HCT116 (cell line): ENCODE data around the gene FNDC5. TPM values are rescaled to one million over a fixed set of nuclear protein-coding genes. Genes with fewer than 3 reads are reported as not detected.

Experiments
- ATAC-seq: fragments of 200-7000 bp; cut with Tn5 transposase; 2 replicates; pipeline ENCODE4 v1.9.1; 2020; ENCODE audit warnings: mild to moderate bottlenecking, moderate library complexity
- BruUV-seq: library from RNA; stranded (reverse); fragments of 400-500 nt; replicated peaks from 2 replicates; lab custom pipeline; 2021; lab: Mats Ljungman, UMichigan
- CTCF ChIA-PET: fragments of 300-600 bp; sonication (Branson Sonifier 250); formaldehyde crosslinking; loops from one replicate; lab custom pipeline; 2021; ENCODE audit warnings: antibody characterized with exemption; lab: Charles Lee
- POLR2A ChIA-PET: fragments of 300-600, 350-600 bp; sonication (Branson Sonifier 250); formaldehyde crosslinking; loops from one replicate; lab custom pipeline; 2021; ENCODE audit warnings: antibody characterized with exemption; lab: Charles Lee
- RAD21 ChIA-PET, 2 experiments: fragments of 300-600 bp; sonication (Branson Sonifier 250); formaldehyde crosslinking; loops; one replicate each; lab custom pipeline; 2023; ENCODE audit warnings: low total read pairs in 2 of 2; ENCODE audit not compliant: uncharacterized antibody in 2 of 2, unreplicated experiment in 2 of 2, low non-redundant PET in 1 of 2; lab: Charles Lee
- DNase-seq: peaks from one replicate; pipeline ENCODE4 v3.0.0-alpha.2; 2010; ENCODE audit warnings: low read depth, low spot score
- H2AFZ ChIP-seq: fragments of 200-600 bp; shearing (Covaris generic), sonication (generic); 2 replicates; pipeline ENCODE4 v1.6.1; 2017; ENCODE audit warnings: low read depth, mixed run types, mixed read lengths, antibody characterized with exemption, low read length; ENCODE audit not compliant: poor library complexity, severe bottlenecking
- H3K27ac ChIP-seq: 2 replicates; pipeline ENCODE4 v1.5.1; 2012; ENCODE audit warnings: low read depth, low read length
- H3K27me3 ChIP-seq: fragments of 200-600 bp; sonication (generic); 2 replicates; pipeline ENCODE4 v1.6.1; 2016; ENCODE audit warnings: mixed run types, low read length, mixed read lengths; ENCODE audit not compliant: insufficient read depth
- H3K36me3 ChIP-seq, 2 experiments: fragments of 200-500 bp in 1 of 2; fragments of 200-600 bp in 1 of 2; sonication (Bioruptor generic) in 1 of 2; sonication (generic) in 1 of 2; 2 replicates each; pipeline versions ENCODE4 v1.5.1 to v1.6.1; 2014 to 2016; ENCODE audit warnings: low read length in 2 of 2, inconsistent platforms in 1 of 2, mixed read lengths in 1 of 2, mixed run types in 1 of 2; ENCODE audit not compliant: insufficient read depth in 2 of 2, control insufficient read depth in 1 of 2
- H3K4me1 ChIP-seq, 2 experiments: fragments of 200-600 bp in 1 of 2; sonication (generic) in 1 of 2; 2 replicates each; pipeline versions ENCODE4 v1.5.1 to v1.6.1; 2012 to 2017; ENCODE audit warnings: low read length in 2 of 2, inconsistent platforms in 1 of 2, mild to moderate bottlenecking in 1 of 2, mixed read lengths in 1 of 2, mixed run types in 1 of 2, moderate library complexity in 1 of 2; ENCODE audit not compliant: insufficient read depth in 2 of 2, control insufficient read depth in 1 of 2
- H3K4me2 ChIP-seq: fragments of 200-600 bp; sonication (generic); 2 replicates; pipeline ENCODE4 v1.6.1; 2017; ENCODE audit warnings: mixed run types, low read length, mixed read lengths
- H3K4me3 ChIP-seq, 2 experiments: fragments of 200-600 bp in 1 of 2; sonication (generic) in 1 of 2; replicated peaks in 1 of 2; 2 replicates each; pipeline ENCODE4 v1.5.1; 2011 to 2016; ENCODE audit warnings: low read length in 2 of 2, control low read depth in 1 of 2, low read depth in 1 of 2, mild to moderate bottlenecking in 1 of 2, mixed read lengths in 1 of 2, mixed run types in 1 of 2
- H3K79me2 ChIP-seq: fragments of 200-600 bp; sonication (generic); 2 replicates; pipeline ENCODE4 v1.6.1; 2017; ENCODE audit warnings: mild to moderate bottlenecking, mixed run types, low read length, moderate library complexity, mixed read lengths; ENCODE audit not compliant: insufficient read depth
- H3K9ac ChIP-seq: fragments of 200-600 bp; sonication (generic); 2 replicates; pipeline ENCODE4 v1.6.1; 2016; ENCODE audit warnings: low read length, mixed read lengths
- H3K9me2 ChIP-seq: fragments of 200-600 bp; sonication (generic), shearing (Covaris generic); 2 replicates; pipeline ENCODE4 v1.6.1; 2017; ENCODE audit warnings: mixed run types, mild to moderate bottlenecking, moderate library complexity; ENCODE audit not compliant: insufficient read depth
- H3K9me3 ChIP-seq, 2 experiments: fragments of 200-500 bp in 1 of 2; fragments of 200-600 bp in 1 of 2; sonication (Bioruptor generic) in 1 of 2; sonication (generic) in 1 of 2; 2 replicates each; pipeline ENCODE4 v1.6.1; 2014 to 2017; ENCODE audit warnings: low read length in 2 of 2, mixed read lengths in 2 of 2, inconsistent platforms in 1 of 2, low read depth in 1 of 2, mild to moderate bottlenecking in 1 of 2, mixed run types in 1 of 2, moderate library complexity in 1 of 2; ENCODE audit not compliant: control insufficient read depth in 1 of 2, insufficient read depth in 1 of 2
- H4K20me1 ChIP-seq: fragments of 200-600 bp; sonication (generic), shearing (Covaris generic); 2 replicates; pipeline ENCODE4 v1.6.1; 2017; ENCODE audit warnings: mixed run types, mild to moderate bottlenecking, moderate library complexity; ENCODE audit not compliant: insufficient read depth
- EGR1 ChIP-seq: IDR thresholded peaks from 2 replicates; pipeline ENCODE4 v1.6.1; 2012; ENCODE audit warnings: low read depth
- EZH2 ChIP-seq: fragments of 200-600 bp; sonication (generic); IDR thresholded peaks from 2 replicates; pipeline ENCODE4 v1.6.1; 2017; ENCODE audit warnings: antibody characterized with exemption, mixed run types
- FOSL1 ChIP-seq: IDR thresholded peaks from 2 replicates; pipeline ENCODE4 v1.6.1; 2012; ENCODE audit warnings: low read depth
- JUND ChIP-seq: IDR thresholded peaks from 2 replicates; pipeline ENCODE4 v1.6.1; 2012
- MAX ChIP-seq: IDR thresholded peaks from 2 replicates; pipeline ENCODE4 v1.6.1; 2012
- POLR2A ChIP-seq: IDR thresholded peaks from 2 replicates; pipeline ENCODE4 v1.7.0; 2011; ENCODE audit warnings: borderline replicate concordance; ENCODE audit not compliant: insufficient read depth, insufficient read length; ENCODE audit errors: extremely low read depth
- RAD21 ChIP-seq: IDR thresholded peaks from 2 replicates; pipeline ENCODE4 v1.6.1; 2012; ENCODE audit warnings: low read depth, mild to moderate bottlenecking
- SIN3A ChIP-seq: IDR thresholded peaks from 2 replicates; pipeline ENCODE4 v1.6.1; 2012; ENCODE audit warnings: low read depth
- TCF7L2 ChIP-seq: IDR thresholded peaks from 2 replicates; pipeline ENCODE4 v1.7.0; 2011; ENCODE audit warnings: borderline replicate concordance, inconsistent platforms; ENCODE audit not compliant: insufficient read depth, insufficient read length; ENCODE audit errors: extremely low read depth
- YY1 ChIP-seq: IDR thresholded peaks from 2 replicates; pipeline ENCODE4 v1.6.1; 2011; ENCODE audit warnings: low read length, low read depth, moderate library complexity, mild to moderate bottlenecking; ENCODE audit not compliant: insufficient replicate concordance; ENCODE audit errors: extremely low read depth
- ZBTB33 ChIP-seq: IDR thresholded peaks from 2 replicates; pipeline ENCODE4 v1.6.1; 2011; ENCODE audit warnings: mild to moderate bottlenecking, low read length, moderate library complexity; ENCODE audit not compliant: insufficient replicate concordance; ENCODE audit errors: extremely low read depth
- ZFX ChIP-seq: fragments of 450-650 bp; IDR thresholded peaks from 2 replicates; pipeline ENCODE4 v1.6.1; 2017
- ZNF274 ChIP-seq: fragments of 200-500 bp; sonication (Bioruptor generic); IDR thresholded peaks from 2 replicates; pipeline ENCODE4 v1.6.1; 2014; ENCODE audit warnings: mild to moderate bottlenecking, low read depth, low read length, inconsistent platforms
- intact Hi-C: fragments of 100-400 bp; cut with micrococcal nuclease; formaldehyde crosslinking; loops from 2 replicates; pipeline ENCODE4 v1.10.0; 2022
- total RNA-seq: library from RNA; stranded (reverse); gene quantifications from one replicate; pipeline ENCODE4 v1.2.1, GENCODE V29; 2021; ENCODE audit not compliant: unreplicated experiment

The FNDC5 gene
- total RNA-seq, 1 experiment from 2014 or later = not detected

- intact Hi-C loops = no loop called here
- POLR2A ChIA-PET = interaction anchor here (1.2 kb wide), 1 partner anchor 45 kb away, joined by 3 read pairs; the partner anchor contains the start of gene RNF19B
- CTCF ChIA-PET = no interaction called here
Measured at GRCh38 chr1:32919811-32920733, 49.4 kb upstream of the FNDC5 start.

More at GRCh38 chr1:32919811-32920733, 49.4 kb upstream of the FNDC5 start:
- Histone ChIP-seq H3K4me3 (no peak overlapping the region), H3K27me3 (no peaks in the 10 kb centered on the region), H3K4me1 (no peaks in the 10 kb centered on the region), H3K36me3 (no peaks in the 10 kb centered on the region), H3K27ac (no peak overlapping the region), H3K9me2 (no peaks in the 10 kb centered on the region), H3K4me2 (no peak overlapping the region), H4K20me1 (no peaks in the 10 kb centered on the region), H3K79me2 (no peaks in the 10 kb centered on the region), H3K9me3 (no peaks in the 10 kb centered on the region), H2AFZ (no peak overlapping the region), H3K9ac (no peak overlapping the region)
- no peak for DNase-seq
- TF ChIP-seq YY1 (no peak), EZH2 (no peak), RAD21 (no peak), JUND (no peak), ZFX (no peak), FOSL1 (no peak), TCF7L2 (no peak), ZBTB33 (no peak), SIN3A (no peak), EGR1 (no peak), MAX (no peak), ZNF274 (no peak), POLR2A (no peak)
- no peak for ATAC-seq
- RAD21 ChIA-PET = no interaction called here
- BruUV-seq = no TSS peak
